ENCODE results near the gene CSNK1G3. TPM values are rescaled to one million over a fixed set of nuclear protein-coding genes. Genes with fewer than 3 reads are reported as not detected.

The CSNK1G3 gene
- total and polyA plus RNA-seq, 2 of the 4 experiments (the other 2 are of a cell fraction): 16.4 to 26.2 TPM

GRCh38 chr5:123617561-123617960, 105.6 kb downstream of the CSNK1G3 start:
- no peaks in the 10 kb centered on the region for H3K9me3 ChIP-seq (ENCODE audit: control insufficient read depth, insufficient read depth, low read length)
- H3K23ac ChIP-seq (ENCODE audit: low read depth, low read length): no peak overlapping the region
- no peak for ATAC-seq (ENCODE audit: low read depth)
- TF ChIP-seq CHD1 (IDR thresholded peaks at IDR 0.05; ENCODE audit: low read depth, low read length): no peak
- TF ChIP-seq POLR2A (IDR thresholded peaks at IDR 0.05; ENCODE audit: low read depth, low read length): no peak
- no peak for TF ChIP-seq ELK1 (IDR thresholded peaks at IDR 0.05; ENCODE audit: borderline replicate concordance, low read depth, low read length)
- TF ChIP-seq BHLHE40 (IDR thresholded peaks at IDR 0.05; ENCODE audit: low read depth, low read length): no peak
- no peak for TF ChIP-seq NFE2L2 (IDR thresholded peaks at IDR 0.05; ENCODE audit: low read depth, low read length)
- TF ChIP-seq MXI1 (IDR thresholded peaks at IDR 0.05; ENCODE audit: borderline replicate concordance, low read depth, low read length): no peak
- no peak for TF ChIP-seq CEBPB (IDR thresholded peaks at IDR 0.05; ENCODE audit: low read depth, low read length)
- no peak for TF ChIP-seq RFX5 (IDR thresholded peaks at IDR 0.05; ENCODE audit: low read depth, low read length)
- no peak for TF ChIP-seq RCOR1 (IDR thresholded peaks at IDR 0.05; ENCODE audit: insufficient replicate concordance, low read length)
- no peak for TF ChIP-seq USF2 (IDR thresholded peaks at IDR 0.05; ENCODE audit: low read depth, low read length)
- no peak for TF ChIP-seq FOS (IDR thresholded peaks at IDR 0.05; ENCODE audit: low read depth, low read length)
- TF ChIP-seq RAD21 (IDR thresholded peaks at IDR 0.05; ENCODE audit: low read length): no peak
- TF ChIP-seq MAFK (IDR thresholded peaks at IDR 0.05; ENCODE audit: low read depth, low read length): no peak
- no peak for TF ChIP-seq CTCF (conservative IDR thresholded peaks at IDR 0.05; ENCODE audit: low read depth, low read length)
- TF ChIP-seq SMC3 (IDR thresholded peaks at IDR 0.05; ENCODE audit: low read depth, low read length): no peak
- TF ChIP-seq MAZ (IDR thresholded peaks at IDR 0.05; ENCODE audit: borderline replicate concordance, low read depth, low read length): no peak
- no peak overlapping the region for H3K18ac ChIP-seq (ENCODE audit: low read depth, low read length)
- ChIA-PET POLR2A (ENCODE audit: unreplicated experiment) (no interaction called here), CTCF (no interaction called here)
- no peak overlapping the region for H3K4me2 ChIP-seq (ENCODE audit: low read depth, low read length)
- H3K4ac ChIP-seq (ENCODE audit: low read depth, low read length): no peak overlapping the region
- no peak overlapping the region for H4K91ac ChIP-seq (ENCODE audit: insufficient read depth, low read depth, low read length)
- in situ Hi-C loops (cut with MboI; ENCODE audit: low sequenced_read_pairs) (loop anchor here (25.0 kb wide), 1 partner anchor 1105 kb away; no protein-coding TSS in a partner anchor), dilution Hi-C loops (cut with HindIII; ENCODE audit: low sequenced_read_pairs, unreplicated experiment) (no loop called here), intact Hi-C loops (cut with micrococcal nuclease) (no loop called here)
- H3K9me1 ChIP-seq (ENCODE audit: insufficient read depth, low read length): no peaks in the 10 kb centered on the region
- H2AK9ac ChIP-seq (replicated peaks; ENCODE audit: low read depth, low read length, poor library complexity): no peak overlapping the region
- no peaks in the 10 kb centered on the region for H4K20me1 ChIP-seq (ENCODE audit: insufficient read depth, low read length)
- H2BK120ac ChIP-seq (ENCODE audit: low read depth, low read length): no peak overlapping the region
- H3K4me1 ChIP-seq (ENCODE audit: control insufficient read depth, insufficient read depth, low read length): no peaks in the 10 kb centered on the region
- H3K4me3 ChIP-seq (ENCODE audit: insufficient read depth, low read depth, low read length): no peak overlapping the region
- no peak overlapping the region for H4K5ac ChIP-seq (ENCODE audit: low read depth, low read length)
- no peak overlapping the region for H2BK15ac ChIP-seq (ENCODE audit: low read depth, low read length)
- H2BK5ac ChIP-seq (ENCODE audit: low read depth, low read length, poor library complexity, severe bottlenecking): no peak overlapping the region
- H4K8ac ChIP-seq (ENCODE audit: low read depth in 2 of 2, low read length in 2 of 2): no peak overlapping the region
- no peak overlapping the region for H2AFZ ChIP-seq (replicated peaks; ENCODE audit: low read length, poor library complexity)
- no peak overlapping the region for H2BK20ac ChIP-seq (ENCODE audit: low read depth, low read length)
- H3K79me1 ChIP-seq (ENCODE audit: low read depth in 1 of 2, low read length in 2 of 2): no peaks in the 10 kb centered on the region
- no peak overlapping the region for H2AK5ac ChIP-seq (ENCODE audit: low read depth, low read length)
- H3K9ac ChIP-seq (ENCODE audit: low read depth, low read length): no peak overlapping the region
- H3K27ac ChIP-seq (ENCODE audit: insufficient read depth, low read length): no peak overlapping the region
- no peak for DNase-seq
- H3K27me3 ChIP-seq (ENCODE audit: control insufficient read depth, insufficient read depth, low read length): no peaks in the 10 kb centered on the region
- peaks cover 4% of the 10 kb centered on the region; the same call in 1 of the 2 replicates for H3K36me3 ChIP-seq (ENCODE audit: control insufficient read depth, insufficient read depth, low read length)
- no peak overlapping the region; the same call in 1 of the 2 replicates for H3K14ac ChIP-seq (replicated peaks; ENCODE audit: low read depth, low read length)
- no peak overlapping the region for H3K56ac ChIP-seq (ENCODE audit: extremely low read depth, insufficient read depth, low read length)
- BruUV-seq (replicated peaks): no TSS peak

All from IMR-90 (cell line).